ENCODE data around the gene MAP3K20.
"Not testable (repeated sequence)": the region's sequence is repeated elsewhere in the genome, so short reads cannot be mapped to it uniquely, and the experiment has no call there.

MAP3K20 gene

DNA sequence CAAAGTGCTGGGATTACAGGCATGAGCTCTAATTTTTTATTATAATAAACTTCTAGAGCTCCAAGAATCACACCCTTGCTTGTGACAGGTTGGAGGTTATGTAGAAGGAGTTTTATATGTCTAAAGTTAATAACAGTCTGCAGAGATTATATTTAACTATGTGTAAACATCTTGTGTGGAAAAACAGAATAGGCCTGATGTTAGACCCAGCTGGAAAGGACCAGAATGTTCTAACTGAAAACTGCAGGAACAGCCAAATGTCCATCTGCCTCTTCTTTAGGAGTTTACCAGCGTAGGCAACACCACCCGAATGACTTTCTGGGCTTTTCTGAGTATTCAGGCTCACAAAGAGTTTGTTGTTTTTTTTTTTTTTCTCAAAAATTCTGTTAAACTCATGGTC lies 211.9 kb downstream of the MAP3K20 start:
- DNase-seq: no peak

DNA sequence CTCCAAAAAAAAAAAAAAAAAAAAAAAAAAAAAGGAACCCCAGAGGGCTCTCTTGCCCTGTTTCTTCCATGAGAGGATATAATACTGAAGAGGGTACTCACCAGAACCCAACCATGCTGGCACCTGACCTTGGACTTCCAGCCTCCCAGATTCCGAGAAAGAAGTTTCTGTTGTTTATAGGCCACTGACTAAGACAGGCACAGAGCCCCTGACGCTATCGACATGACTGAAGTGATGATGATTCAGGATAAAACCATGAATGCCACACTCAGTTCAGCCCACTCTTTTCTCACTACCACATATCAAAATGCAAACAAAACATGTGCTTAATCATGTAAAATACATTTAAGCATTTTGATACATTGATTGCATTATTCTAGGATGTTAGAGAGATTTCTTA lies 212.9 kb downstream of the MAP3K20 start:
- DNase-seq: no peak

DNA sequence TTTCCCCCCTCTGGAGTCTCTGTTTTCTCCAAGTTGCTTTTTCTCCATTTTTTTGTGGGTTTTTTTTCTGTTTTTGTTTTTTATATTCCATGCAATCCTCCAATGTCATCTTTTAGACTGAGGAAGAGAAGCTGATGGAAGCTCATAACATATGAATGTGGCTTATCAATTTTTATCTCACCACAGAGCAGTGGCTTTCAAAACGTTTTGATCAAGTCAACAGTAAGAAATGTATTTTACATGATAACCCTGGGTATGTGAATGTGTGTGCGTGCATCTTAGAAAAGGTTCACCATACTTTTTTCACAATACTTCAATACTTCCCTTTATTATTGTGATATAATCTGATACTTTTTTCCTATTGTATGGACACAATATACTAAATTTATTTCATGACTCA lies 214.4 kb downstream of the MAP3K20 start:
- no peak for DNase-seq

DNA sequence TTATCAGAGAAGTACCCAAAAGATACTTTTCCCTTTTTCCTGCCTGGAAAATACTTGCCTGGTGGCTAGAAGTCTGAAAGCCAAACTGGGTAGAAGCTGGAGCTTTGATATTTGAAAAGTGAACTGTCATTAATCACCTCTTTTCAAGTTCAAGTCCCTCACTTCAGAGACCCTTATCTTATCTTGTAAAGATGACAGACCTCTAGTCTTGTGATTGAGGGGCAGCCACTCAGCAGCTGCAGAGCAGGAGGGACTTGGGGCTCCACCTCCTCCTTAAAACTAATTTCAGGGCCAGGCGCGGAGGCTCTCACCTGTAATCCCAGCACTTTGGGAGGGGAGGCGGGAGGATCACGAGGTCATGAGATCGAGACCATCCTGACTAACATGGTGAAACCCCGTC lies 214.9 kb downstream of the MAP3K20 start:
- no peak for DNase-seq

DNA sequence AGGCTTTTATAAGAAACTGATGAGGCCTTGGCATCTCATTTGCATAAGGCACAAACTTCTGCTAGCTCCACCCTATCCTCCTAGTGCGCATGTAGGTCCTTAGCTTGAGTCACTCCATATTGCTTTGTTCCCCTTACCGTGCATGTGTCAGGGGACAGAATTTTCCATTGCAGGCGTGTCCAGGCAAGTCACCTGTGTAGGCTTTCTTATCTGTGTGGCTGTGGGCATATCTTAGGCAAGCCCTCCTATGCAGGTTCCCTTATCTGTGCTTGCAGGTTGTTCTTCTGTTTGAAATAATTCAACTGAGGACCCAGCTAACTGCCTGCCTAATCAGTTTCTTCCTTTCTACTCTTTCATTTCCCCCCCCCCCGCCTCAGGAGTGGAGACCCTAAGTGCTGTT lies 215.8 kb downstream of the MAP3K20 start:
- DNase-seq: no peak

DNA sequence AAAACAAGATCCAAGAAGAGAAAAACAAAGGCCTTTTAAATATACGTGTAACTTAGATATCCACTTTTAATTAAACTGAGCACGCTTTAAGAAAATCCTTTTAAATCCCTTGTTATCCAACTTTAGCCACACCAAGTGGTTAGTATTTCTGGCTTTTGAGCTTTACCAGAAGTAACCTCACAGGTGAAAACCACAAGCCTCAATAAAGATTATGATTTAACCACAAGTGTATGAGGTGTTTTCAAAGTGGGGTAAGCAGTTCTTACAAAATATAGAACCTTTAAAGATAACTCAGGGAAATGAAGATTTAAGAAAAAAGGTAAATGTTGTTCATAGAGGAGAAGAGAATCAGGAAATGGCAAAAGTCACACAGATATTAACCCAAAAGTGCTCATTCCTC lies 220.6 kb downstream of the MAP3K20 start:
- DNase-seq: no peak

DNA sequence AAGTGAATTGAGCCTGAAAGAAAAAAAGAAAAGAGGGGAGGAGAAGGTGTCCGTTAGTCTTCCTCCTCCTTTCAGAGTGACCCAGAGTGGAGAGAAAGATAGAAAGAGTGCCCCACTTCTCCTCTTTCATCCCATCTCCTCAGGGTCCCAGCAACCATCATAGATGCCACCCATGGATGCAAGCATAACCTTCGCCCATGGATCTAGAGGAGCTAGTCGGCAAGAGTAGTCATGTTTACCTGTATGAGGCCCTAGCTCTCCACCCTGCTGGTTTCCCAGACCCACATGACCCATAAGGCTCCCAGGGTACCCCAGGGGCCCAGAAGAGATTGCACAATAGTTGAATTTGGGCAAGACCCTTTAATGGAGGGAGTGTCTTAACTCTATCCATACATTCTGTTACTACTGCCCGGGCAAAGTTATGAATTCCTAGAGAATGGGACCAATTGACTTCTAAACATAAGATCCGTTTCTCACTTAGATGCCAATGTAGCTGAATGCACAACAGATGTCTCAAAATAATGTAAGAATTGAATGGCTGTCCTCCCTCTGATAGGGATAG lies 223.0 kb downstream of the MAP3K20 start:
- no peak for DNase-seq

DNA sequence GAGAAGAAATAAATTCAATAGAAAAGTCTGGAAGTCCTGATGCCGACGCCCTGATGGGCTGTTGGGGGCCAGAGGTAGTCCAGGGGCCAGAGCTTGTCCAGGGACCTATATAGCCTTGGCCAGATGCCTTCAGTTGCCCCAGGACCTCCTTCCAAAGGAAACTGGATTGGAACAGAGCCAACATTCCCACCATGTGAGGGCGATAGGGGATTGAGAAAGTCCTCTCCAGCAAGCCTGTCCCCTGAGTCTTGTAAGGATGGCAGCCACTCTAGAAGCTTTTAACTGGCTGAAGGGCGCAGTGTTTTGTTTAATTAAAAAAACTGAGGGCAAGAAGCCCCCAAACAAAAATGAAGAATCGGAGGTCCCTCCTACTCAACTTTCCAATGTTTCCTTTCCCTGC lies 224.1 kb downstream of the MAP3K20 start:
- no peak for DNase-seq

DNA sequence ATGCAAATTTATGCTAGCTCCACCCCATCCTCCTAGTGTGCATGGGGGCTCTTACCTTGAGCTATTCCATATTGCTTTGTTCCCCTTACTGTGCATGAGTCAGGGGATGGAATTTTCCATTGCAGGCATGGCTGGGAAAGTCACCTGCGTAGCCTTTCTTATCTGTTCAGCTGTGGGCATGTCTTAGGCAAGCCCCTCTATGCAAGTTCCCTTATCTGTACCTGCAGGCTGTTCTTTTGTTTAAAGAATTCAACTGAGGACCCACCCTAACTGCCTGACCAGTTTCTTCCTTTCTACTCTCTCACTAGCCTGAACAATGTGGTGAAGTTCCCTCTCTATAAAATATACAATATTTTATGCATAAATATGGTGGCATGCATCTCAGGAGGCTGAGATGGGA lies 224.8 kb downstream of the MAP3K20 start:
- no peak for DNase-seq

DNA sequence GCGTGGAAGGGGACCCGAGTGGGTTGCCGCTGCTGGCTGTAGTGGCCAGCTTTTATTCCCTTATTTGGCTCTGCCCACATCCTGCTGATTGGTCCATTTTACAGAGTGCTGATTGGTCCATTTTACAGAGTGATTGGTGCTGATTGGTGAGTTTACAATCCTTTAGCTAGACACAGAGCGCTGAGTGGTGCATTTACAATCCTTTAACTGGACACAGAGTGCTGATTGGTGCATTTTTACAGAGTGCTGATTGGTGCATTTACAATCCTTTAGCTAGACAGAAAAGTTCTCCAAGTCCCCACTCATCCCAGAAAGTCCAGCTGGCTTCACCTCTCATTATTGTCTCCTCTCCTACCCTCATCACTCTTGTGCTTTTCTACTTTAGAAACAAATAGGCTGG lies 225.9 kb downstream of the MAP3K20 start:
- not testable (repeated sequence) for DNase-seq

DNA sequence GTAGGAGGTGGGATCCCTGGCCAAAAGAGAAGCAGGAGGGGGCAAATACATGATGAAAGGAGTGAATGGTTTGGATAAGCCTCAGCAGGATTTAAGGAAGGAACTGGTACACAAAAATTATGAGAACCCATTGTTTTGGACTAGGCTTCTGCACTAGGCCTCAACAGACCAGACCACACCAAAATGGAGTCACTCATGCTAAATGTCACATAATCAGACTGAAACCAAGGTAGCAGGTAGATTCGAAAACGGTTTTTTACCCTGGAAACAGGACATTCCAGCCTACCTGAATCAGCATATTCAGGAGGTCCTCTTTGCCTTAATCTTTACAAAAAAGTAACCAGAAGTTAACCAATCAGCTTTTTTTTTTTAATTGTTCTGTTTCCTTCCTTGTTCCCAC lies 229.7 kb downstream of the MAP3K20 start:
- DNase-seq: no peak

DNA sequence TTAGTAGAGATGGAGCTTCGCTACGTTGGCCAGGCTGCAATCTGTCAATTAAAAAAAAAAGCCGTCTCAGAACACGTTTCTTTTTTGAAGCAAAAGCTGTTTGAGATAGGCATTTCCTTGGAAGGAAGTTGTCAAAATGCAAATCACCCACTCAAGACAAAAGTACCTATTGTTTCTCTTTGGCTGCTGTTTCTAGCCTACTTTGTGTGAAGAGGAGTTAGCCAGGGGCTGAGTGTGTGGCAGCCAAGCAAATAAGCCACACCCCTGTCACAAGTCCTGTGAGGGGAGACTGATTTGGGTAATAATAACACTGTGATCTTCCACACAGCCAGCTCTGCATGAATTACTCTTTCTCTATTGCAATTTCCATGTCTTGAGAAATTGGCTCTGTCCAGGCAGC lies 231.6 kb downstream of the MAP3K20 start:
- DNase-seq: no peak

DNA sequence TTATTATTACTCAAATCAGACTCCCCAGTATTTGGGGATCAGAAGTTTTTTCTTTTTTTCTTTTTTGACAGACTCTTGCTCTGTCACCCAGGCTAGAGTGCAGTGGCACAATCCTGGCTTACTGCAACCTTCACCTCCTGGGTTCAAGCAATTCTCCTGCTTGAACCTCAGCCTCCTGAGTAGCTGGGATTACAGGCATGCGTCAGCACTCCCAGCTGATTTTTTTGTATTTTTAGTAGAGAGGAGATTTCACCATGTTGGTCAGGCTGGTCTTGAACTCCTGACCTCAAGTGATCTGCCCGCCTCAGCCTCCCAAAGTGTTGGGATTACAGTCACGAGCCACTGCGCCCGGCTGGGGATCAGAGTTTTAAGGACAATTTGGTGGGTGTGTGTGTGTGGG lies 233.7 kb downstream of the MAP3K20 start:
- not testable (repeated sequence) for DNase-seq

DNA sequence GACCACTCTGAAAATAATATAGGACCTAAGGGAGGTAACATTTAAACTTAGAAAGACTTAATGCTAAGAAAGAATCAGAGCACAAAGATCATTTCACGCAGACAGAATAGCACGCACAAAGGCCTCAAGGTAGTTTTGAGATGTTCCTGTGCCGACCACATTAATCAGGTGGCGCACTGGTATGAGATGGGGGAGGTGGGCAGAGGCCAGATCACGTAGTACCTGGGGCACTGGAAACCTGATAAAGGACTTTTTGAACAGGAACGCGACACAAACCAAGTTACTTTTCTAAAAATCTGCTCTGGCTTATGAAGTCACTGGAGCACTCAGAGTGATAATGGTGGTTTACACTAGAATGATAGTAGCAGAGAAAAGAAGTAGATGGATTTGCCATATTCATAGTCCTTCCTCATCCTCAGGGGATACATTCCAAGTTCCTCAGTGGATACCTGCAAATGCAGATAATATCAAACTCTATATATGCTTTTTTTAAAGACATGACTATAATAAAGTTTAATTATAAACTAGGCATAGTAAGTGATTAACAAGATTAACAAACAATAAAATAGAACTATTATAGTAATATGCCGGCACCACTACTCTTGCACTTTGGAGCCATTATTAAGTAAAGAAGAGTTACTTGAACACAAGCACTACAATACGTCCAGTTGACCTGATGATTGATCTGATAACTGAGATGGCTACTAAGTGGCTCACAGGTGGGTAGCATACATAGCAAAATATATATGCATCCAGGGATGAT lies 236.4 kb downstream of the MAP3K20 start:
- no peak for DNase-seq

Measured in RPMI8226 (cell line).